ENCODE data around the gene ZNF414.

DNA sequence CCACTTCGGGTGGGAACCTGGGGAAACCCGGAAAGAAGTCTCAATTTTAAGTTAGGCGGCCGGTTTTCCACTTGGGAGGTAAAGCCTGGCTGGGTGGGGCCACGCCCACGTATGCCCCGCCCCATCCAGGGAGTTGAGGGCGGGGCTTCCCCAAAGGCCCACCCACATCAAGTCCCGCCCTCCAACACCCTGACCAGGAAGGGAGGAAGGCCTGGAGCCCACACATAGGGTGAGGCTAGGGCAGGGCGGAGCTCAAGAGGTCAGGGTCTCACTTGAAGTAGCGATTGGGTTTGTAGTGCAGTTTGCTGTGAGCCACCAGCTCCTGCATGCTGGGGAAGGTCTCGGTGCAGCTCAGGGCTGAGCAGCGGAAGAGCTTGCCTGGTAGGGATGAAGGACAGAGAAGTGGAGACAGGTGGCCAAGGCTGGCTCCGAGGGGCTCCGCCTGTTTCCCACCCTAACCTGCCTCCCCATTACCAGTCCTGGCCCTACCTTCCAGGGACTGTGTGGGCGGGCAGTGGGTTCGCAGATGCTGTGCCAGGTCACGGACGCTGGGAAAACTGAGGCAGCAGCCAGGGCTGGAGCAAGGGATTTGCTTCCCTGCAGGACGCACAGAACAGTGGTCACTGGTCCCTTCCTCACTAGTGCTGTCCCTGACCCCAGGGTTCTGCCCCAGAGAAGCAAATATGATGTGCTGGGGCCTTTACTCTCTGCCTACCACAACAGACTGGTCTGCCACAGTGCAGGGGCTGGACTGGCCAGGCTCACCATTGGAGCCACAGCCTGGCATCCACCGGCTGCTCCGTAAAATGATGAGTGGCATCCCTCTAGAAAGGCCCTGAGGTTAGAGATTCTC is 1.6 kb downstream of the ZNF414 start:
- TF ChIP-seq, protein P1, sequence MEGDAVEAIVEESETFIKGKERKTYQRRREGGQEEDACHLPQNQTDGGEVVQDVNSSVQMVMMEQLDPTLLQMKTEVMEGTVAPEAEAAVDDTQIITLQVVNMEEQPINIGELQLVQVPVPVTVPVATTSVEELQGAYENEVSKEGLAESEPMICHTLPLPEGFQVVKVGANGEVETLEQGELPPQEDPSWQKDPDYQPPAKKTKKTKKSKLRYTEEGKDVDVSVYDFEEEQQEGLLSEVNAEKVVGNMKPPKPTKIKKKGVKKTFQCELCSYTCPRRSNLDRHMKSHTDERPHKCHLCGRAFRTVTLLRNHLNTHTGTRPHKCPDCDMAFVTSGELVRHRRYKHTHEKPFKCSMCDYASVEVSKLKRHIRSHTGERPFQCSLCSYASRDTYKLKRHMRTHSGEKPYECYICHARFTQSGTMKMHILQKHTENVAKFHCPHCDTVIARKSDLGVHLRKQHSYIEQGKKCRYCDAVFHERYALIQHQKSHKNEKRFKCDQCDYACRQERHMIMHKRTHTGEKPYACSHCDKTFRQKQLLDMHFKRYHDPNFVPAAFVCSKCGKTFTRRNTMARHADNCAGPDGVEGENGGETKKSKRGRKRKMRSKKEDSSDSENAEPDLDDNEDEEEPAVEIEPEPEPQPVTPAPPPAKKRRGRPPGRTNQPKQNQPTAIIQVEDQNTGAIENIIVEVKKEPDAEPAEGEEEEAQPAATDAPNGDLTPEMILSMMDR (conservative IDR thresholded peaks at IDR 0.05; ENCODE audit: low read depth in 2 of 2): no peak
- TF ChIP-seq EZH2 (IDR thresholded peaks at IDR 0.05; ENCODE audit: low read depth, unreplicated experiment): no peak
- TF ChIP-seq JUNB (IDR thresholded peaks at IDR 0.05; ENCODE audit: unreplicated experiment): no peak
